Mucosa of gallbladder (tissue), 1 donor: Measurements from ENCODE around the gene APOLD1. TPM values are rescaled to one million over a fixed set of nuclear protein-coding genes. Genes with fewer than 3 reads are reported as not detected.
"Not testable (repeated sequence)": the region's sequence is repeated elsewhere in the genome, so short reads cannot be mapped to it uniquely, and the experiment has no call there.

ENCODE experiments used
- DNase-seq: peaks from one replicate; pipeline ENCODE4 v3.0.0-alpha.2; 2020; ENCODE audit warnings: low spot score
- total RNA-seq: library from RNA; stranded (reverse); gene quantifications from one replicate; pipeline ENCODE4 v1.2.1, GENCODE V29; 2021
- donor health status: DM: no; HTN: no; CAD: no.

Gene APOLD1
- total RNA-seq, 1 donor from 2014 or later, result 8.0 TPM

DNA sequence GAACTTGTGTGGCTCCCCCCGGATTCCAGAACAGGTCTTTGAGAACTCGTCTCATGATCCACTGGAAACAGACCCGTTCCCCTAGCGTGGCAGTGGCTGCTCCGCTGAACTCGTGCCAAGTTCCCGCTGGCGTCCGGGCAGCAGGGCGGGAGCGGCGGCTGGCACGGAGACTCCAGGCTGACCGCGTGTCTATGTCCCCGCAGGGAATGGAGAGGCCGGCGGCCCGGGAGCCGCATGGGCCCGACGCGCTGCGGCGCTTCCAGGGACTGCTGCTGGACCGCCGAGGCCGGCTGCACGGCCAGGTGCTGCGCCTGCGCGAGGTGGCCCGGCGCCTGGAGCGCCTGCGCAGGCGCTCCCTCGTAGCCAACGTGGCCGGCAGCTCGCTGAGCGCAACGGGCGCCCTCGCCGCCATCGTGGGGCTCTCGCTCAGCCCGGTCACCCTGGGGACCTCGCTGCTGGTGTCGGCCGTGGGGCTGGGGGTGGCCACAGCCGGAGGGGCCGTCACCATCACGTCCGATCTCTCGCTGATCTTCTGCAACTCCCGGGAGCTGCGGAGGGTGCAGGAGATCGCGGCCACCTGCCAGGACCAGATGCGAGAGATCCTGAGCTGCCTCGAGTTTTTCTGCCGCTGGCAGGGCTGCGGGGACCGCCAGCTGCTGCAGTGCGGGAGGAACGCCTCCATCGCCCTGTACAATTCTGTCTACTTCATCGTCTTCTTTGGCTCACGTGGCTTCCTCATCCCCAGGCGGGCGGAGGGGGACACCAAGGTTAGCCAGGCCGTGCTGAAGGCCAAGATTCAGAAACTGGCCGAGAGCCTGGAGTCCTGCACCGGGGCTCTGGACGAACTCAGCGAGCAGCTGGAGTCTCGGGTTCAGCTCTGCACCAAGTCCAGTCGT, 1.5 kb downstream of the APOLD1 start:
- DNase-seq, result peak; percentile 82

DNA sequence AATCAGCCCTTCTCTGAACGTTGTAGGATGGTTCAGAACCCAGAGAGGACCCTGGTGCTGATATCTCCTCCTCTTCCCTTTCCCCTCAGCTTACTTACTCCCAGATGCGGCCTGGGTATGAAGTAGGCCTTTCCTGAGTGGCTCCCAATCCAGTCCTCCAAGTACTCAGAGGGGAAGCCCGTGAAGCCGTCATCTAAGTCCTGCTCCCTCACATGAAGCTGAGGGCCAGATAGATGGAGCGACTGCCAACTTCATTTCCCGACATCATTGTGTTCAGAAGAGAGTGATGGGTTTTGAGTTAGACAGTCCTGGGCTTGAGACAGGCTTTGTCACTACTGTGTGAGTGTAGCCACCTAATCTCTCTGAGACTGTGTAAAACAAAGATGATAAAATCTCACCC, 2.7 kb downstream of the APOLD1 start:
- DNase-seq, result no peak

DNA sequence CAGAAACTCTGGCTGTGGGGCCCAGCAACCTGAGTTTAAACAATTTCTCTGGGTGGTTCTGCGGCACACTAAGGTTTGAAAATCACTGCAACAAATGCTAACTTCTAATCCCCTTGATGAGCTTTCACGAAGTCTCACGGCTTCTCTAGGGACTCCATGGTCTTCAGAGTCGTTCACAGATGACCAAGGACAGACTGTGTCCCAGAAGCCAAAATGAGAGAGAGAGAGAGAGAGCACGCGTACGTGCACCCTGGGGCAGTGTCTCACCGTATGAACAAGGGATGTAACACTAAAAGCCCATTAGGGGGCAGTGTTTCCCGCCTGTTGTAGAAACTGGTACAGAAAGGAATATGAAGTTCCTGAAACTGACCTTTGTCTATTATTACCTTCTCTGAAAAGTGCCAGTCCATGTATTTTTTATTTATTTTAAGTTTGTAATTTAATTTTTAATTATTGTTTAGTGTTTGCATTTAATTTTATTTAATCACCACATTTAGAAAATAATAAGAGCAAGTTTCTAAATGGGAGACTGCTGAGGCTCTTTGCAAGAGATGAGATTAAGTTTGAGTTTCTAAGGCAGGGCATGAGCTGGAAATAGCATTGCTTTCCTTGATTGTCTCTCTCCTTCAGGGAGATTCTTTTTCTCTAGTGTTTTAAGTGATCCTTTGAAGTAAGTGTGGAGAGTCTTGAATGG, 3.4 kb downstream of the APOLD1 start:
- peak; percentile 69 for DNase-seq

DNA sequence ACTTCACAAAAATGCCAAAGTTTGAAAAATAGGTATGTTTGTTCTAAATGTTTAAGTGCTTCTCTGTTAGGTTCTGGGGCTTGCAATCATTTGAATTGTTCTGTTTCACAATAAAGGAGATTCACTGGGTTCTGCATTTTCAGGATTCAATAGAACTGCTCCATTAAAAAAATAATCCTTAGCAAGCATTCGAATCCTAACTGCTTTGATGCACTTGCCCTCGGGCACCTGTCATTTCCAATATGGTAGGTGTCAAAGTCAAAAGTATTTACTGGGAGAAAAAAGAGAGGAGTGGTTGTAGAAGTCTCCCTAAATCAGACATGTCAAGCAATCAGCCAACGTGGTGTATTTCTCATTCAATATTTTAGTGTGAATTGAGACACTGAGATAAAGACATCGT, 5.5 kb downstream of the APOLD1 start:
- no peak for DNase-seq

DNA sequence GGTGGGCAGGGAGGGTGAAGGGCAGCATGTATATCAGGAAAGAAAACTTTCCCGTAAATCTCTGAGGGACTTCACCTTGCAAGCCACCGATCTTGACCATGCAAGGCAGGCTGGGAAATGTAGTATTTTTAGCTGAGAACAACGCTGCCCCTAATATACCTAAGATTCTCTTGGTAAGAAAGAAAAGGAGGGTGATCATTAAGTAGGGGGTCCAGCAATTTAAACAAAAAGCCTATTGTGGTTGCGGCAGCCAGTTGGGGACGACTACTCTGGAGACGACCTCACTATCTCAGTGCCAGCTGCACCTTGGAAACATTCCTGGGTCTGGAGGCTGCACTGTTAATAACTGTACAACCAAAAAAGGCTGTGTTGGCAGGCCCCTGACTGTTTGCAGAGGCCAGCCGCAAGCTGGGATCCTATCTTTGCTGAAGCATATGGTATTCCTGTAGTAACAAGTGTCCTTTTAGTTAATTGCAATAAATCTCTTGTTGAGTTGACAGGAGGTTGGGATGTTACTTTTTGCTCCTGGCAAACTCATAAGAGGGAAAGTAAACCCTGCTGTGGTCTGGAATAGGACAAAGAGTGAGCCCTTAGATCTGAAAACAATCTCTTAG, 6.4 kb downstream of the APOLD1 start:
- DNase-seq, result no peak

GRCh38 chr12:12792421-12792820, 7.0 kb downstream of the APOLD1 start:
- DNase-seq, result no peak

- DNase-seq, result no peak
Measured at GRCh38 chr12:12794686-12795085, 9.2 kb downstream of the APOLD1 start.

GRCh38 chr12:12796171-12796570, 10.7 kb downstream of the APOLD1 start:
- no peak for DNase-seq

DNA sequence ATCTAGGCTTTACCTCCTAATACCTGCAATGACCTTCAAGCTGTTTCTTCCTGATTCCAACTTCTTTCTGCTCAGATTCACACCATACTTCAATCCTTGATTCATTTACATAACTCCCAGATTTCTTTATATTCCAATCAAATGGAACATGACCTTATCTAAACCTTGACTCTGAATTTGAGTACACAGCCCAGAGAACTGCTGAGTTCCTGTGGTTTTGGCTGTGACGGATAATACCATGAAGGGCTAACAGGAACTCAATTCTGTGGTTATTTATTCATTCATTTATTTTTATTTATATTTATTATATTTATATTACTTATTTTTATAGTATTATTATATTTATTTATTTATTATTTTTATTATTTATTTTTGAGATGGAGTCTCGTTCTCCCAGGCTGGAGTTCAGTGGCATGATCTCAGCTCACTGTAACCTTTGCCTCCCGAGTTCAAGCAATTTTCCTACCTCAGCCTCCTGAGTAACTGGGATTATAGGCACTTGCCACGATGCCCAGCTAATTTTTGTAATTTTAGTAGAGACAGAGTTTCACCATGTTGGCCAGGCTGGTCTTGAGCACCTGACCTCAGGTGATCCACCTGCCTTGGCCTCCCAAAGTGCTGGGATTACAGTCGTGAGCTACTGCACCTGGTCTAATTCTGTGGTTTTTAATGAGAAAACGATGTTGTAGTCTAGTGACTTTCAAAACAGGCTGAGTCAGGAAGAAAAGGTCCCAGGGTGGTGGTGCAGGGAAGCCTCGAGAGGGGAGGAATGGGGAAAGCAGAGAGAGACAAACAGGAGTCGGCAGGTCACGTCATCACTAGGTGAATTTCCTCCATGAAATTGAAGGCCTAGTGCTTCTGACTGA, 11.7 kb downstream of the APOLD1 start:
- DNase-seq, result no peak

DNA sequence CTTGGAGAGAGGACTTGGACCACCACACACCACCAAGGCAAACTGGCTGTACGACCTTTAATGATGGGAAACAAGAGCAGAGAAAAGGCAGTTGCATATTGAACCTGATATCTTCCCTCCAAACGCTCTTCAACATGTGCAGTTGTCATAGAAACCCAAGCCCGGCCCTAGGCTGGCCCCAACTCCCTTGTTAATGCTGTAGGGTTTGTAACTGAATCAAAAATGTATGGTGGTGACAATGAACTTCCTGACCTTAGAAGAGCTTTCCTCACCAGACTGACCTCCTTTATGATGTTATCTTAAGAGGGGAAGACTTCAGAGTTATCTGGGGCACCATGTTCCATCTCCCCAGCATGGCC, 12.3 kb downstream of the APOLD1 start:
- no peak for DNase-seq

GRCh38 chr12:12798480-12798879, 13.0 kb downstream of the APOLD1 start:
- DNase-seq, result no peak

DNA sequence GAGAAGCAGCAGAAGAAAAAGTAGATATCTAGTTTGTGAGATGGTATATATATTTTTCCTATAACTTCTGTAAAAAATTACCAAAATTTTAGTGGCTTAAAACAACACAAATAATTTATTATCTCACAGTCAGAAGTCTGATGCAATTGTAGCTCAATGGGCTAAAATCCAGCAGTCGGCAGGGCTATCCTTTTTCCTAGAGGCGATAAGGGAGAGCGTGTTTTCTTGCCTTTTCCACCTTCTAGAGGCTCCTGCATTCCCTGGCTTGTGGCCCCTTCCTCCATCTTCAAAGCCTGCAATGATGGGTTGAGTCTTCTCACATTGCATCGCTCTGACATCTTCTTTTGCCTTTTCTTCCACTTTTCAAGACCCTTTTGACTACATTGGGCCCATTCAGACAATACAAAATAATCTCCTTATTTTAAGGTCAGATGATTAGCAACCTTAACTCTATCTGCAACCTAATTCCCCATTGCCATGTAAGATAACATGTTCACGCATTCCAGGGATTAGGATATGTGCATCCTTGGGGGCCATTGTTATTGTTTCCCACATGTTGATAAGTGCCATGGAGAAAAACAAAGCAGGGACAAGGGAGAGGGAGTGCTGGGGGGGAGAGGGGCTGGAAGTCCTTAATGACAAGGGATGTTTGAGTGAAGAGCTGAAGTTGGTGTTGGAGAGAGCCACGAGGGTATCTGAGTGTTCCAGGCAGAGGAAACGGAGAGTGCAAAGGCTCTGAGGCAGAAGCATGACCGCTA, 13.9 kb downstream of the APOLD1 start:
- DNase-seq, result no peak

- DNase-seq, result no peak
Measured at GRCh38 chr12:12800406-12801180, 15.1 kb downstream of the APOLD1 start.

- not testable (repeated sequence) for DNase-seq
Measured at GRCh38 chr12:12801656-12802055, 16.2 kb downstream of the APOLD1 start.

DNA sequence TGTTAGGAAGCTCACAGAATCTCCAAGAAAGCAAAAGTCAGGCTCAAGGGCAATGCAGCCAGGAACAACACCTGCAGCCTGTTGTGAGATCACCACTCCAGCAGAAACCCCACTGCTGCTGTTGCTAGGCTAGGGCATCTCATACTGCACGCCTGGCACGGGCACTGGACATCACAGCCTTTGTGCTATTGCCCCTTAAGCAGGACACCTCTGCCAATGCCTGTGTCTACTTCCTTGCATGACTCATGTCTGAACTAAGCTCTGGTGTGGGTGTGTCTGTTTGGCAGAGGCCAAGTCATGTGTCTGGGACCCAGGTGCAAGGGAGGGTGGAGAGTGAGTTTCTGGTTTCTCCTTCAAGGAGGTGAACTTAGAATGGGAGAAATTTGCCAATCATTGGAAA, 17.7 kb downstream of the APOLD1 start:
- peak; percentile 91 for DNase-seq

GRCh38 chr12:12804011-12804410, 18.6 kb downstream of the APOLD1 start:
- DNase-seq, result no peak

DNA sequence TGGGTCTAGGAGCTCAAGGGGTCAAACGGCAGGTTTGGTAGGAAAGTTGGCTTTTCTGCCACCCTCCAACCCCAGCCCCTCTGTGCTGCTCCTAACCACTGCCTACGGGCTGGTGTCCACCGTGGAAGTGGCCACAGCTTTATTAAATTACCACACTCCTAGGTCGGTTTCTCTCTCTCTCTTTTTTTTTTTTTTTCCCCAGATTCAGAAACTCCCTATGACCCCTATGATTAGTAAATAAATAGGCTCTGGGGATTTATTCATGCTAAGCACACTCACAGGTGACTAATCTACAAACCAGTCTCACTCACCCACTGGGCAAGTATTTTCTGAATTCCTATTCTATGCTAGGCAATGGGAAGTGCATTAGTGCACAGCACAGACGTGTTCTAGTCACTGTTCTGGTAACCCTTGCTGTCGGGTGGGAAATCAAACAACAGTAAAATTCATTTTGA, 19.0 kb downstream of the APOLD1 start:
- no peak for DNase-seq

- DNase-seq, result no peak
Measured at GRCh38 chr12:12806784-12807516, 21.5 kb downstream of the APOLD1 start.

GRCh38 chr12:12807517-12807903, 22.1 kb downstream of the APOLD1 start:
- DNase-seq, result not testable (repeated sequence)
